C4-2B (cell line): ENCODE data around the gene BARX2.

Experiments used
- H3K27ac ChIP-seq: fragments of 450-650 bp; 2 replicates; pipeline ENCODE4 v1.5.1; 2017
- ZFX ChIP-seq: fragments of 450-650 bp; IDR thresholded peaks from 2 replicates; pipeline ENCODE4 v1.6.1; 2017
- TF ChIP-seq, protein P1 (sequence below): fragments of 450-650 bp; conservative IDR thresholded peaks from 2 replicates; pipeline ENCODE4 v1.5.1; 2017; ENCODE audit warnings: mild to moderate bottlenecking

Gene BARX2

GRCh38 chr11:129392995-129393394, 17.3 kb downstream of the BARX2 start:
- TF ChIP-seq, protein P1, sequence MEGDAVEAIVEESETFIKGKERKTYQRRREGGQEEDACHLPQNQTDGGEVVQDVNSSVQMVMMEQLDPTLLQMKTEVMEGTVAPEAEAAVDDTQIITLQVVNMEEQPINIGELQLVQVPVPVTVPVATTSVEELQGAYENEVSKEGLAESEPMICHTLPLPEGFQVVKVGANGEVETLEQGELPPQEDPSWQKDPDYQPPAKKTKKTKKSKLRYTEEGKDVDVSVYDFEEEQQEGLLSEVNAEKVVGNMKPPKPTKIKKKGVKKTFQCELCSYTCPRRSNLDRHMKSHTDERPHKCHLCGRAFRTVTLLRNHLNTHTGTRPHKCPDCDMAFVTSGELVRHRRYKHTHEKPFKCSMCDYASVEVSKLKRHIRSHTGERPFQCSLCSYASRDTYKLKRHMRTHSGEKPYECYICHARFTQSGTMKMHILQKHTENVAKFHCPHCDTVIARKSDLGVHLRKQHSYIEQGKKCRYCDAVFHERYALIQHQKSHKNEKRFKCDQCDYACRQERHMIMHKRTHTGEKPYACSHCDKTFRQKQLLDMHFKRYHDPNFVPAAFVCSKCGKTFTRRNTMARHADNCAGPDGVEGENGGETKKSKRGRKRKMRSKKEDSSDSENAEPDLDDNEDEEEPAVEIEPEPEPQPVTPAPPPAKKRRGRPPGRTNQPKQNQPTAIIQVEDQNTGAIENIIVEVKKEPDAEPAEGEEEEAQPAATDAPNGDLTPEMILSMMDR: no peak
- TF ChIP-seq ZFX: no peak
- H3K27ac ChIP-seq: no peak overlapping the region

DNA sequence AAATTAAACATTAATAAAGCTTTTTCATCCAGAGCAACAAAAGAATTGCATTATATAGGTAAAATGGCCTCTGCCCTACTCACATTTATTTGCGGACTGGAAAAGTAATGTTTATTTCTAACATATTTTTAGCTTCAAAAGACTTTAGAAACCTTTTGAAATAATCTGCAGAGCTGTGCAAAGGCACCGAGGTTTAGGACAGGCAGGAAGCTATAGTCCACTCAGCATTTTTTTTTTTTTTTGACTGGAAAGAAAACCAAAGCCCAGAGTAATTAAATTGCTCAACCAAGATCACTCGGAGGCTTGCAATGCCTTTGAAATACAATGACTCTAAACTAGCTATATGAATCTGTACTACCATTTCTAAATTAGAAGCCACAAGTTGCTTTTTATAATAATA, 19.1 kb downstream of the BARX2 start:
- TF ChIP-seq ZFX: no peak
- TF ChIP-seq, protein P1: no peak

DNA sequence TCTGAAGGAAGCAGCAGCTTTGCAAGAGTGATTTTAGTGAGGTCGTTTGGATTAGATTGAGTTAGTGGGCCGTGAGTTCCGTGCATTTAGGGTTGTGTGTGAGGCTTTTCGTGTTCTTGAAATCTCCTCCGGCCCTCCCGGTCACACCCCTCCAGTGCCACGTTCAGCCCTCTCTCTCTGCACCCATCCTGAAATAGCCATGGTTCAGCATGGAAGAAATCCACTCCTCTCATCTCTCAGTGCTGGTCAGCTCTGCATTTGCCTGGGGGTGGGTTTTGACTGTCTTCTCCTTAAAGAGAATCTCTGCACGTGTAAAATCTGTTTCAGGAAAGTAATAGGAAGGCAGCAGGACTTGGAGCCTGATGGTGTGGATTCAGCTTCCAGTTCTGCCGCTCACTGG, 19.8 kb downstream of the BARX2 start:
- H3K27ac ChIP-seq: no peak overlapping the region
- no peak for TF ChIP-seq ZFX
- TF ChIP-seq, protein P1: no peak

More for the DNA sequence above, 19.1 kb downstream of the BARX2 start:
- no peak overlapping the region for H3K27ac ChIP-seq

GRCh38 chr11:129395883-129396282, 20.2 kb downstream of the BARX2 start:
- no peak overlapping the region for H3K27ac ChIP-seq
- TF ChIP-seq, protein P1: no peak
- no peak for TF ChIP-seq ZFX

GRCh38 chr11:129396454-129396853, 20.8 kb downstream of the BARX2 start:
- no peak for TF ChIP-seq ZFX
- TF ChIP-seq, protein P1: no peak
- no peak overlapping the region for H3K27ac ChIP-seq

- H3K27ac ChIP-seq: no peak overlapping the region
- no peak for TF ChIP-seq ZFX
- TF ChIP-seq, protein P1: no peak
Observed at GRCh38 chr11:129402206-129403171, 26.8 kb downstream of the BARX2 start.

GRCh38 chr11:129404731-129405130, 29.1 kb downstream of the BARX2 start:
- TF ChIP-seq, protein P1: no peak
- no peak for TF ChIP-seq ZFX

More at GRCh38 chr11:129404731-129405130, 29.1 kb downstream of the BARX2 start:
- no peak overlapping the region for H3K27ac ChIP-seq
